Activated CD4-positive, alpha-beta T cell treated with anti-CD3 and anti-CD28 coated beads, Interleukin-2, amount 50 U/mL, for 4 hours (primary cell): ENCODE data around the gene PDE9A.
"Not testable (repeated sequence)": the region's sequence is repeated elsewhere in the genome, so short reads cannot be mapped to it uniquely, and the experiment has no call there.

Experiments
- DNase-seq, 2 experiments: peaks; one replicate each; pipeline ENCODE4 v3.0.0-alpha.2; 2020

PDE9A gene

GRCh38 chr21:42781150-42781970 is 127.9 kb downstream of the PDE9A start:
- no peak for DNase-seq

- DNase-seq = no peak
Observed at GRCh38 chr21:42781971-42782722, 128.7 kb downstream of the PDE9A start.

GRCh38 chr21:42782723-42783242 is 129.4 kb downstream of the PDE9A start:
- DNase-seq = no peak

DNA sequence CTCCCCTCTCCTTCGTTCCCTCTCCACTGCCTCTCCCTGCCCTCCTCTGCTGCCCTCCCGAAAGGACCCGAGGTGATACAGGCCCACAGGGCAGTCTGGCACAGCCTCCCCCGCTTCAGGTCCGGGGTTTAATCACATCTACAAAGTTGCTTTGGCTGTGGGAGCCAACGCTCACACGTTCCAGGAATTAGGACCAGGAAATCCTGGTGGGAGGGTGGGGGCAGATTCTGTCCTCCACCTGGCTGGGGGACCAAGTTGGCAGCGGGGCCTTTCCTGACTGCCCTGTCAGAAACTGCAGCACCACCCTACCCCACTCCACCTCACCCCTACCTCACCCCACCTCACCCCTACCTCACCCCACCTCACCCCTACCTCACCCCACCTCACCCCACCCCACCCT is 130.9 kb downstream of the PDE9A start:
- DNase-seq = no peak

DNA sequence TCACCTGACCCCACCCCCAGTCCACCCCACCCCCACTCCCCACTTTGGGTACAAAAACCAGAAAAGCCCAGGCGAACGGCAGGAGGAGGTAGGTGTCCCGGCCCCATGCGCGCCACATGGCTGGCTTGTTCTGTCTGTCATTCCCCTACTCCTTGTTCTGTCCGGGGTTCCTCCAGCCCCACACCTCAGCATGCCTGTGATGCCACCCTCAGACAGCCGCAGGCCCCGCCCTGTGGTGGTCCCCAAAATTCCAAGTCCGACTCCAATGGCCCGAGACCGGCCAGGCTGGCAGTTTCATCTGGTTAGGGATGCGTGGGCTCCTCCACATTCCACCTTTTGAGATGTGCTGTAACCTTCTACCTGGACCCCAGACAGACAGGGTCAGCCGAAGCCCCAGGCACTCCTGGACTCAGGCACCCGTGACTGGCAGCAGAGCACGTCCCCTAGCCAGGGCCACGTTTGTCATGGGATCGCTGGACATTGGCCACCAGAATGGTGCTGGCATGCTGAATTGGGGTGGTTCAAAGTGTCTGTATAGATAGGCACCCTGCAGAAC is 131.6 kb downstream of the PDE9A start:
- no peak for DNase-seq

DNA sequence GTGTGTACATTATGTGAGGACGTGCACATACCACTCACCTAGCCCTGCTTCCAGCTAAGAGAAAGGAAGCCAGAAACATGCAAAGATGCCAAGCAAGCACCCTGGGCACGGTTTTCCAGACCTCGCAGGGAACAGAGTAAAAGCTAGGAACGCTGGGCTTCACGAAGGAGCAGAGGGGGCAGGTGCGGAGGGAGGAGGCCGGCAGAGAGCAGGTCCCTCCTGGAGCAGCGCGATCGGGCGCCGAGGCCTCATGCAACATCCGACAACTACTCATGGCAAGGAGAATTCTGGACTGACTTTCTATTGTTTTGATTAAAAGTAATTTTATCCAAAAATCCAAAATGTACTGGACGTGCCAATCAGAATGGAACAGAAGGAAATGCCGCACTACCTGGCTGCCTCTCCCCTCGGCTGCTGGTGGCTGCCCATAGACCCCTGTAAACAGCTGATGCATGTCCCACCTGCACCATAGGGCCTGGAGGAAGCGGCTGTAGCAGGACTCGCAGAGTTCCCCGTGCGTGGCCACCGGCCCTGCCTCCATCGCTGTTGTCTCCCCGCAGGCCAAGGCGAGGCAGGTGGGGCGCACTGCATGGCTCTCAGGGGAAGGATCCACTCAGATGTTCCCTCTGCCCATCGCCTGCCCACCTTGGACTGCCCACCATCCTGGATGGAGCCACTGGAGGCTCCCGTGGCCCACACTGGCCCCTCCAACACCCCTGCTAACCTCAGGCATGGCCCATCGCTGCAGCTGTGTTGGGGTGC is 132.4 kb downstream of the PDE9A start:
- no peak for DNase-seq

DNA sequence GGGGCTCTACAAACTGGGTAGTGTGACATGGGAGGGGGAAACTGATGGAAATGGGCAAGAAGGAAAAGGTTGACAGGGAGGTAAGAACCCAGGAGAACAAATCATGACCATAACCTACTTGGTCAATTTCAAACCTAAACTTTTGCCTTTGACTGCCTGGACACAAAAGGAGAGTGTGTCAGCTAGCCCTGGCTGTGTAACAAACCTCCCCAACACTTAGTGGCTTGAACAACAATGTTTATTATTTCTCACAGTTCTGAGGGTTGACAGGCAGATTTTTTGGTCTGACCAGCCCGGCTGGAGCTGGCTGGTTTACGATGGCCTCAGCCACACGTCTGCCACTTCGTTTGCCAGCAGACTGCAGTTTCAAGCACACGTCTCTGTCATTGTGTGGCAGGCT is 133.5 kb downstream of the PDE9A start:
- no peak for DNase-seq

DNA sequence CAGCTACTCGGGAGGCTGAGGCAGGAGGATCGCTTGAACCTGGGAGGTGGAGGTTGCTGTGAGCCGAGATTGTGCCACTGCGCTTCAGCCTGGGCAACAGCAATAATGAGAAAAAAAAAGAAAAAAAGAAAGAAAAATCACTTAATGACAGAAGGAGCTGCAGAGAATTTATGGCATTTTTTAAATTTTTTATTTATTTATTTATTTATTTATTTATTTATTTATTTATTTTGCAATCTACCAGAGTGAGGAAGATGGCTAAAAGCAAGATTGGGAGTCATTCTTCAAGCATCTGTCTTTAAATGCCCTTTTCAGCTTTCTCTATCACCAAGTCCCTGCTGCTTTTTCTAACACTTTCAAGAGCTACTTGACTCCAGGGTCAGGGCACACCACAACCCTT is 134.2 kb downstream of the PDE9A start:
- no peak for DNase-seq

- no peak for DNase-seq
Observed at GRCh38 chr21:42790520-42791065, 137.2 kb downstream of the PDE9A start.

- DNase-seq = no peak
Observed at GRCh38 chr21:42793774-42794173, 140.4 kb downstream of the PDE9A start.

DNA sequence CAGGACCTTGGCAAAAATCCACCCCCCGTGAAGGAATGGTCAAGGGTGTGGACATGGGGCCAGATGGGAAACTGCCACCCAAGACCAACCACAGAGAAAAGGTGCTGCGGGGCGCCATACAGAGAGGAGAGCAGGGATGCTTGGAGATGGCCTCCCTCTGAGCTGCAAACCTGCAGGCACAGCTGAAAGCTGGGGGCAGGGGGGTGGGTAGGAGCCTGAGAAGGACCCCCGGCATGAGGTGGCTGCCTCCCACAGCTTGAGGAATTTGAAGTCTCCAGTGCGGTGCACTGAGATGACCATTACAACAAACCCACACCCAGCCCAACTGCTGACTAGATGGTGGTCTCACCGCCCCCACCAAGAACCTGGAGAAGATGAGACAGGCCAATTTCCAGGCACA is 141.1 kb downstream of the PDE9A start:
- no peak for DNase-seq

DNA sequence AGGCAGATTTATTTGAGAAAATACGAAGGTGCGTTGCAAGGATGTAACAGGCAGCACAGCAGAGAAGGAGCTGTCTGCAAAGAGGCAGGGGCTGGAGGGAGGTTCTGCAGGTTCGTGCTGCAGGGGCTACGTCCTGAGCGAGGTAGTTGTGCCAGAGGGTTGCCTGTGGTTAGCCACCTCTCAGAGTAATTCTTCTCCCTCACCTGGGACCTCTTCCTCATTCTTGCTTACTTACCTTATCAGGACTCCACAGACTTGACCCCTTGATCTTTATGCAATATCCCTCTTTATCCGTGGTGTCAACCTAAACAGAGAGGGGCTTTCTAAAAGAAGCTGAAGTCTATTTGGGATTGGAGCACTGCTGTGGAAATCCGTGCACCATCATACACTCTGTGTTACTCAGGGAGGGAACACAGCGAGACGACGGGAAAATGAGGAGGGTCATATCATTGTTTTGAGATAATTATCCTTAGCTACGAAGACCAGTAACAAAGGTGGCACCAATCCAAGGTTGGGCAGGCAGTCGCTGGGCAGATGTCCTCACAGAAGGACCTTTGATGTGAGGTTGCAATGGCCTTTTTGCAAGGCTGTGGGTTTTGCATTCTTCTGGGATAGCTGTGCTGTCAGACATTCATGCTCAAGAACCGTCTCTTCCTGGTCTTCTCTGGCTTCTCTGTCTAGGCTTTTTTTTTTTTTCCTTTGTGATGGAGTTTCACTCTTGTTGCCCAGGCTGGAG is 143.1 kb downstream of the PDE9A start:
- DNase-seq = no peak

DNA sequence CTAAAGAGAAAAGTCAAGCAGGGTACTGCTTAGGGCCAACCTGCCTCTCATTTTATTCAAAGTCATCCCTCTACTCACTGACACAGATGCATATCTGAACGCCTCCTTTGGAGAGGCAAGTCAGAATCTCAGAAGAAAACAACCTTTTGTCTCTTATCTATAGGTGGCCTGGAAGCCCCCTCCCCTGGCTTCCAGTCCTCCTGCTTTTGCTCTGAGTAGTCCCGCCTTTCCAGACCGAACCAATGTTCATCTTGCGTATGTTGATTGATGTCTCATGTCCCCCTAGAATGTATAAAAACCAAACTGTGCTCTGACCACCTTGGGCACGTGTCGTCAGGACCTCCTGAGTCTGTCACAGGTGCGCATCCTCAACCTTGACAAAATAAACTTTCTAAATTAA is 144.1 kb downstream of the PDE9A start:
- DNase-seq = no peak

- no peak for DNase-seq
Observed at GRCh38 chr21:42798106-42798505, 144.7 kb downstream of the PDE9A start.

- DNase-seq = no peak
Observed at GRCh38 chr21:42799516-42799915, 146.1 kb downstream of the PDE9A start.

- no peak for DNase-seq
Observed at GRCh38 chr21:42799948-42800347, 146.5 kb downstream of the PDE9A start.

- not testable (repeated sequence) for DNase-seq
Observed at GRCh38 chr21:42801616-42802015, 148.2 kb downstream of the PDE9A start.

GRCh38 chr21:42806509-42807140 is 153.2 kb downstream of the PDE9A start:
- DNase-seq = no peak

- DNase-seq = not testable (repeated sequence)
Observed at GRCh38 chr21:42807293-42807895, 154.0 kb downstream of the PDE9A start.

- no peak for DNase-seq
Observed at GRCh38 chr21:42807938-42808613, 154.7 kb downstream of the PDE9A start.
